GM12801 (cell line): ENCODE measurements around the gene ADAMTS9.

Source experiments
- CTCF ChIP-seq: IDR thresholded peaks from one replicate; pipeline ENCODE4 v1.5.1; 2011; ENCODE audit warnings: control low read depth; ENCODE audit not compliant: insufficient read length; ENCODE audit errors: extremely low read depth

The ADAMTS9 gene

GRCh38 chr3:64520334-64520733 lies 167.5 kb downstream of the ADAMTS9 start:
- TF ChIP-seq CTCF: no peak

GRCh38 chr3:64518950-64519349 lies 168.8 kb downstream of the ADAMTS9 start:
- no peak for TF ChIP-seq CTCF

- no peak for TF ChIP-seq CTCF
Observed at GRCh38 chr3:64518496-64518895, 169.3 kb downstream of the ADAMTS9 start.

- no peak for TF ChIP-seq CTCF
Observed at GRCh38 chr3:64514889-64515288, 172.9 kb downstream of the ADAMTS9 start.

GRCh38 chr3:64509206-64509605 lies 178.6 kb downstream of the ADAMTS9 start:
- TF ChIP-seq CTCF: no peak

- no peak for TF ChIP-seq CTCF
Observed at GRCh38 chr3:64508140-64508539, 179.7 kb downstream of the ADAMTS9 start.

- no peak for TF ChIP-seq CTCF
Observed at GRCh38 chr3:64506255-64506654, 181.5 kb downstream of the ADAMTS9 start.

- no peak for TF ChIP-seq CTCF
Observed at GRCh38 chr3:64505419-64505818, 182.4 kb downstream of the ADAMTS9 start.
